NCI-H460 (cell line): Measurements from ENCODE around the gene RESF1. TPM values are rescaled to one million over a fixed set of nuclear protein-coding genes. Genes with fewer than 3 reads are reported as not detected.
"Not testable (repeated sequence)": the region's sequence is repeated elsewhere in the genome, so short reads cannot be mapped to it uniquely, and the experiment has no call there.

Source experiments
- DNase-seq: peaks from one replicate; pipeline ENCODE4 v3.0.0-alpha.2; 2016; ENCODE audit warnings: low read depth; ENCODE audit errors: extremely low read depth
- polyA plus RNA-seq: library from polyadenylated mRNA; depleted of rRNA; stranded (reverse); fragments of >200 nt; gene quantifications from 2 replicates; pipeline ENCODE4 v1.2.3, GENCODE V29; 2014; cell fraction: nucleus; rRNA removed
- total RNA-seq: library from RNA; depleted of rRNA; stranded (reverse); fragments of >200 nt; shearing (Covaris generic); gene quantifications from 2 replicates; pipeline ENCODE4 v1.2.3, GENCODE V29; 2014; rRNA removed

The RESF1 gene
- total RNA-seq: 16.8 and 21.4 TPM in 2 replicates
- polyA plus RNA-seq: 7.3 and 13.5 TPM in 2 replicates

GRCh38 chr12:31959161-31959700, at the start of gene RESF1:
Gene RESF1, plus strand, starts transcription at chr12:31959415. Its CDS starts 21,541 bp downstream, at chr12:31980956.
- DNase-seq: peak; percentile 66

- DNase-seq: no peak
These were observed 44.3 kb upstream of the RESF1 start for GRCh38 chr12:31914927-31915326.

GRCh38 chr12:31915446-31915845, 43.8 kb upstream of the RESF1 start:
- DNase-seq: no peak

GRCh38 chr12:31922341-31923062, 36.7 kb upstream of the RESF1 start:
- no peak for DNase-seq

- DNase-seq: no peak
These were observed 36.2 kb upstream of the RESF1 start for GRCh38 chr12:31923063-31923412.

- no peak for DNase-seq
These were observed 30.8 kb upstream of the RESF1 start for GRCh38 chr12:31928246-31929026.

GRCh38 chr12:31929027-31929526, 30.1 kb upstream of the RESF1 start:
- DNase-seq: no peak

- no peak for DNase-seq
These were observed 27.2 kb upstream of the RESF1 start for GRCh38 chr12:31931796-31932715.

GRCh38 chr12:31944299-31944698, 14.9 kb upstream of the RESF1 start:
- DNase-seq: no peak

- DNase-seq: no peak
These were observed 11.2 kb upstream of the RESF1 start for GRCh38 chr12:31947971-31948370.

GRCh38 chr12:31948697-31949359, 10.4 kb upstream of the RESF1 start:
- DNase-seq: not testable (repeated sequence)

- no peak for DNase-seq
These were observed 9.1 kb upstream of the RESF1 start for GRCh38 chr12:31950088-31950487.

- DNase-seq: no peak
These were observed 8.7 kb upstream of the RESF1 start for GRCh38 chr12:31950492-31950891.

- no peak for DNase-seq
These were observed 8.2 kb upstream of the RESF1 start for GRCh38 chr12:31951008-31951407.

- DNase-seq: no peak
These were observed 7.3 kb upstream of the RESF1 start for GRCh38 chr12:31951939-31952338.

- no peak for DNase-seq
These were observed 6.8 kb upstream of the RESF1 start for GRCh38 chr12:31952418-31952817.

- no peak for DNase-seq
These were observed 4.0 kb upstream of the RESF1 start for GRCh38 chr12:31954925-31955858.

GRCh38 chr12:31958569-31959160, 550 bp upstream of the RESF1 start:
- no peak for DNase-seq
